Body of pancreas (tissue), 4 donors: ENCODE results near the gene HES1. TPM values are rescaled to one million over a fixed set of nuclear protein-coding genes. Genes with fewer than 3 reads are reported as not detected.

Experiments used
- ATAC-seq: fragments of 150-250 bp; one replicate; pipeline ENCODE4 v1.9.1; 2016
- DNase-seq, 4 donors: peaks; one replicate each; pipeline ENCODE4 v3.0.0-alpha.2; 2019
- H3K27ac ChIP-seq, 4 donors: fragments of 200-600 bp; sonication (generic); 1 replicate in 3 of 4; 2 replicates in 1 of 4; pipeline versions ENCODE4 v1.5.1 to v1.6.1; 2016 to 2019; ENCODE audit warnings: mild to moderate bottlenecking in 1 of 4, mixed read lengths in 1 of 4, moderate library complexity in 1 of 4
- H3K27me3 ChIP-seq, 2 donors: fragments of 200-600 bp; sonication (generic); one replicate each; pipeline ENCODE4 v1.6.0; 2016; ENCODE audit warnings: mild to moderate bottlenecking in 1 of 2
- H3K36me3 ChIP-seq, 2 donors: fragments of 200-600 bp; sonication (generic); replicated peaks in 1 of 2; 2 replicates each; pipeline ENCODE4 v1.5.1; 2016; ENCODE audit warnings: low read depth in 2 of 2; ENCODE audit not compliant: insufficient read depth in 1 of 2
- H3K4me1 ChIP-seq: fragments of 200-600 bp; sonication (generic); one replicate; pipeline ENCODE4 v1.6.0; 2016
- H3K4me3 ChIP-seq, 2 donors: fragments of 200-600 bp; sonication (generic); 1 replicate in 1 of 2; 2 replicates in 1 of 2; pipeline ENCODE4 v1.5.1; 2016 to 2019
- H3K9me3 ChIP-seq, 3 donors: fragments of 200-600 bp; sonication (generic); 1 replicate in 2 of 3; 2 replicates in 1 of 3; pipeline ENCODE4 v1.5.1; 2016
- POLR2A ChIP-seq, 3 donors: fragments of 450-650 bp; IDR thresholded peaks; one replicate each; pipeline ENCODE4 v1.6.1; 2016; ENCODE audit warnings: antibody characterized with exemption in 3 of 3, mild to moderate bottlenecking in 2 of 3
- WGBS, 2 donors: methylation state at CpG; one replicate each; pipeline ENCODE4 v1.1.5; 2017; 5-methylcytosine and 5-hydroxymethylcytosine counted together
- intact Hi-C: fragments of 100-400 bp; cut with DNase I; formaldehyde crosslinking; loops from one replicate; pipeline ENCODE4 v1.15.1; 2023
- total RNA-seq, 2 donors: library from RNA; depleted of rRNA; stranded (reverse); fragments of >200 nt; gene quantifications; one replicate each; pipeline ENCODE4 v1.1.0, GENCODE V29; 2016
- TF ChIP-seq, protein P1 (sequence below), 7 experiments: fragments of 450-650 bp in 4 of 7; fragments of 200-600 bp in 3 of 7; sonication (generic) in 3 of 7; IDR thresholded peaks; one replicate each; pipeline ENCODE4 v1.5.1; 2016 to 2019; ENCODE audit warnings: antibody characterized with exemption in 7 of 7

Gene HES1
- total RNA-seq, 2 donors from 2014 or later, result 28.5 to 49.1 TPM

DNA sequence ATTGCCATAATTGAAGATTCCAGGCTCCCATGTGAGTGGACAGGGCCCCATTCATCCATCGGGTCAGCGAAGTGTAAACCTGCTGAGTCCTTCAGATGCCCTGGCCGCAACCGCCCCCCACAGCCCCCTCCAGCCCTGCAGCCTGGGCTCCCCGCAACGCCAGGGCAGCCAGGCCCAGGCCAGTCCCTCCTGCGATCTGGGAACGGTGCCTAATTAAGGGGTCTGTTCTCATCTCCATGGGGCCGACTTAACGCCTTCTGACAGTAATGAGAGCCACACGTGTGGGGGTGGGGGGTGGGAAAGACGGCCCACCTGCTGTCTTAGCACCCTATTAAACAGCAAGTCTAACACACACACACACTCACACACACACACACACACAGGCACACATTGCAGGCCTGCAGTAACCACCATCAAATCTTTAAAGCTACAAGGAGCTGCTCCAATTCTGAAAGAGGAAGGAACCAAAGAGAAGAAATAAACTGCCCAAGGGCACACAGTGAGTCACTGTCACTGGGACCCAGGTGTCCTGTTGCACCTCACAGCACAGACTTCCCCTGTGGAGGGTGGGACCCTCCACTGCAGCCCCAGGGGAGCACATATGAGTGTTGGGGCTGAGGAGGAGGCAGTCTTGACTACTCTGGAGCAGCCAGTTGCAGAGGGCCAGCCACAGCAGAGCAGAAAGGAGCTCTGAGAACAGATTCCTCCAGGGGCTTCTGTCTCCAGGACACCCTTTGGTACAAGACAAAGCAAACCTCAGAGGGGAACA, 31.8 kb upstream of the HES1 start:
- Histone ChIP-seq H3K27ac (no peak overlapping the region), H3K9me3 (no peaks in the 10 kb centered on the region), H3K4me1 (peaks cover 46% of the 10 kb centered on the region), H3K36me3 (no peaks in the 10 kb centered on the region), H3K4me3 (no peak overlapping the region), H3K27me3 (no peaks in the 10 kb centered on the region)
- WGBS, 2 donors, result 65 to 77% methylated on average over 11 to 12 of the region's 12 CpGs
- intact Hi-C loops, result no loop called here
- TF ChIP-seq POLR2A (IDR thresholded peaks at IDR 0.05), result no peak
- TF ChIP-seq, protein P1, sequence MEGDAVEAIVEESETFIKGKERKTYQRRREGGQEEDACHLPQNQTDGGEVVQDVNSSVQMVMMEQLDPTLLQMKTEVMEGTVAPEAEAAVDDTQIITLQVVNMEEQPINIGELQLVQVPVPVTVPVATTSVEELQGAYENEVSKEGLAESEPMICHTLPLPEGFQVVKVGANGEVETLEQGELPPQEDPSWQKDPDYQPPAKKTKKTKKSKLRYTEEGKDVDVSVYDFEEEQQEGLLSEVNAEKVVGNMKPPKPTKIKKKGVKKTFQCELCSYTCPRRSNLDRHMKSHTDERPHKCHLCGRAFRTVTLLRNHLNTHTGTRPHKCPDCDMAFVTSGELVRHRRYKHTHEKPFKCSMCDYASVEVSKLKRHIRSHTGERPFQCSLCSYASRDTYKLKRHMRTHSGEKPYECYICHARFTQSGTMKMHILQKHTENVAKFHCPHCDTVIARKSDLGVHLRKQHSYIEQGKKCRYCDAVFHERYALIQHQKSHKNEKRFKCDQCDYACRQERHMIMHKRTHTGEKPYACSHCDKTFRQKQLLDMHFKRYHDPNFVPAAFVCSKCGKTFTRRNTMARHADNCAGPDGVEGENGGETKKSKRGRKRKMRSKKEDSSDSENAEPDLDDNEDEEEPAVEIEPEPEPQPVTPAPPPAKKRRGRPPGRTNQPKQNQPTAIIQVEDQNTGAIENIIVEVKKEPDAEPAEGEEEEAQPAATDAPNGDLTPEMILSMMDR (IDR thresholded peaks at IDR 0.05), result no peak
- ATAC-seq (no peak), DNase-seq (no peak)

DNA sequence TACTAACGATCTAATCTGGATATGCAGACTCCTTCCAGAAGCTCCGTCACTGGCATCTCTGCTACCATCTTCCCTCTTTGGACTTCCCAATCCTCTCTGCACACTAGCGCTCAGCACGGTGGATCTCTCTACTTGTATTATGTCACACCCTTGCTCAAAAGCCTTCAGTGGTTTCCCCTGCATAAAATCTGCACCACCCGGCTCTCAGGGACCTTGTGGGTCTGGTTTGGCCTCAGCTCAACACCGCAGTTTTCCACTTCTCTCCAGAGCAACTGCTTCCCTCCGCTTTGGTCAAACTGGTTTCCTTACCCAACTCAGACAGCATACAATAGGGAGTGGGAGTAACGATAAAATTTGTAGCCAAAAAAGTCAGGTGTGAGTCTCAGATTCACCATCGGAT, 30.7 kb upstream of the HES1 start:
- H3K36me3 ChIP-seq, result no peaks in the 10 kb centered on the region
- peaks cover 42% of the 10 kb centered on the region for H3K4me1 ChIP-seq
- H3K4me3 ChIP-seq, result no peak overlapping the region
- no peaks in the 10 kb centered on the region for H3K27me3 ChIP-seq
- H3K9me3 ChIP-seq, result no peaks in the 10 kb centered on the region
- ATAC-seq, result no peak
- 83 to 98% methylated on average over 9 of the region's 9 CpGs for WGBS, 2 donors
- no peak for DNase-seq
- no peak overlapping the region for H3K27ac ChIP-seq
- intact Hi-C loops, result no loop called here
- TF ChIP-seq POLR2A (IDR thresholded peaks at IDR 0.05), result no peak
- TF ChIP-seq, protein P1 (IDR thresholded peaks at IDR 0.05), result no peak

DNA sequence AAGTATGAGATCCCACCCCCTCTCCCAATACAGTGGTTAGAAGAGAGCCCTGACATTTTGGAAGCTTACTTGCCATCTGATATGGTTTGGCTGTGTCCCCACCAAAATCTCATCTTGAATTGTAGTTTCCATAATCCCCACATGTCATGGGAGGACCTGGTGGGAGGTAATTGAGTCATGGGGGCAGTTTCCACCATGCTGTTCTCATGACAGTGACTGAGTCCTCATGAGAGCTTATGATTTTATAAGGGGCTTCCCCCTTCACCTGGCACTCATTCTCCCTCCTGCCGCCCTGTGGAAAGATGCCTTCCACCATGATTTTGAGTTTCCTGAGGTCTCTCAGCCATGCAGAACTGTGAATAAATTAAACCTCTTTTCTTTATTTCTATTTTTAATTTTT, 28.8 kb upstream of the HES1 start:
- intact Hi-C loops, result no loop called here
- no peak for ATAC-seq
- no peaks in the 10 kb centered on the region for H3K27me3 ChIP-seq

DNA sequence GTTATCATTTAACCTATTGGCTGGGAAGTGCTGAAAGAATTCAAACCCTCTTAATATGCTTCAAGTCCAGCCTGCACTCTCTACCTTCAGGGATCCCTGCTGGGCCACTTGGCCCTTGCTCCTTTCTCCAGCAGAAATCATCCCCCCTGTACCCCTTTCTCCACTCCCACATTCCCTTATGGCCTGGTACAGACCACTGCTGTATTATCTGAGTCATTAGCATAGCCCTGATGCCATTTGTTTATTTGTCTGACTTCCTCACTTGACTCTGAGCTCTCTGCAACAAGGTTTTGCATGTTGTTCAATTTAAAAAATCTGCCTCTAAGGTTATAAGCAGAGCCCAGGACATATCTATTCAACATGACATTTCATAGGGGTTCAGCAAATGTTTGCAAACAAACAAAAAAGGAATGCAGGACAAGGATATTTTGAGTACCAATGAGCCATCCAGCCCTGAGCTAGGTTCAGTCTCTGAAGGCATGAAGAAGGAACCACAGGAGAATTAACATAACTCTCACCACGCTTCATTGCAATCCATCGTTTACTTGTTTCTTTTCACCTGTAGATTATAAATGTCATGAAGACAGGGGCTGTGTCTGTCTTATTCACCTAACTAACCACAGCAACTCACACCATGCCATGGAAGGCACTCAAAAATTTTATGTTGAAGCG, 26.6 kb upstream of the HES1 start:
- Histone ChIP-seq H3K27ac (peak overlapping the region in 1 of 4 donors; percentile 2), H3K36me3 (no peaks in the 10 kb centered on the region), H3K4me1 (peaks cover 45% of the 10 kb centered on the region), H3K27me3 (no peaks in the 10 kb centered on the region), H3K9me3 (no peaks in the 10 kb centered on the region), H3K4me3 (no peak overlapping the region)
- TF ChIP-seq POLR2A (IDR thresholded peaks at IDR 0.05), result no peak
- WGBS, 2 donors, result 80 to 86% methylated on average over 3 of the region's 3 CpGs
- intact Hi-C loops, result no loop called here
- ATAC-seq (no peak), DNase-seq (no peak)

More for the DNA sequence above, 28.8 kb upstream of the HES1 start:
- DNase-seq, result no peak
- Histone ChIP-seq H3K36me3 (no peaks in the 10 kb centered on the region), H3K4me3 (no peak overlapping the region), H3K27ac (no peak overlapping the region), H3K4me1 (peaks cover 39% of the 10 kb centered on the region), H3K9me3 (no peaks in the 10 kb centered on the region)
- TF ChIP-seq, protein P1 (IDR thresholded peaks at IDR 0.05), result no peak
- WGBS, 2 donors, result 85 to 91% methylated on average over 1 of the region's 1 CpG

DNA sequence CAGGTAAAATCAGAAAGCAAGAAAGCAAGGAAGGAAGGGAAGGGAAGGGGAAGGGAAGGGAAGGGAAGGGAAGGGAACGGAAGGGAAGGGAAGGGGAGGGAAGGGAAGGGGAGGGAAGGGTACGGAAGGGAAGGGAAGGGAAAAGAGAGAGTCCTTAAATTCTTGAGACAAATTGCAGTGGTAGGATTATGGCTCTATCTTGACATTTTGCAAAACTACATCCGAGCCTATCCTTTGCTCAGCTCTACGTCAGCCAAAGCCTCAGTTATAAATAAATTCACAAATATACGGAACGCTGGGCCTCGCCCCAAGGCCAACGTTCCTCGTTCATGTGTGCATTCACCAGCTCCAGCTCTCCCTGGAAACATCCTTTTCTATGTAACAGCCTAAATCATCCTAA, 25.5 kb upstream of the HES1 start:
- WGBS, 2 donors, result 80 to 89% methylated on average over 8 of the region's 9 CpGs
- DNase-seq (no peak), ATAC-seq (no peak)
- Histone ChIP-seq H3K27me3 (no peaks in the 10 kb centered on the region), H3K4me1 (peaks cover 55% of the 10 kb centered on the region), H3K9me3 (no peaks in the 10 kb centered on the region), H3K4me3 (no peak overlapping the region), H3K27ac (peak overlapping the region in 1 of 4 donors; percentile 92), H3K36me3 (no peaks in the 10 kb centered on the region)
- TF ChIP-seq POLR2A (IDR thresholded peaks at IDR 0.05), result no peak
- TF ChIP-seq, protein P1 (IDR thresholded peaks at IDR 0.05), result no peak
- intact Hi-C loops, result no loop called here
